ENCODE measurements around the gene ZNF639.
"Not testable (repeated sequence)": the region's sequence is repeated elsewhere in the genome, so short reads cannot be mapped to it uniquely, and the experiment has no call there.

ZNF639 gene, protein sequence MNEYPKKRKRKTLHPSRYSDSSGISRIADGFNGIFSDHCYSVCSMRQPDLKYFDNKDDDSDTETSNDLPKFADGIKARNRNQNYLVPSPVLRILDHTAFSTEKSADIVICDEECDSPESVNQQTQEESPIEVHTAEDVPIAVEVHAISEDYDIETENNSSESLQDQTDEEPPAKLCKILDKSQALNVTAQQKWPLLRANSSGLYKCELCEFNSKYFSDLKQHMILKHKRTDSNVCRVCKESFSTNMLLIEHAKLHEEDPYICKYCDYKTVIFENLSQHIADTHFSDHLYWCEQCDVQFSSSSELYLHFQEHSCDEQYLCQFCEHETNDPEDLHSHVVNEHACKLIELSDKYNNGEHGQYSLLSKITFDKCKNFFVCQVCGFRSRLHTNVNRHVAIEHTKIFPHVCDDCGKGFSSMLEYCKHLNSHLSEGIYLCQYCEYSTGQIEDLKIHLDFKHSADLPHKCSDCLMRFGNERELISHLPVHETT

DNA sequence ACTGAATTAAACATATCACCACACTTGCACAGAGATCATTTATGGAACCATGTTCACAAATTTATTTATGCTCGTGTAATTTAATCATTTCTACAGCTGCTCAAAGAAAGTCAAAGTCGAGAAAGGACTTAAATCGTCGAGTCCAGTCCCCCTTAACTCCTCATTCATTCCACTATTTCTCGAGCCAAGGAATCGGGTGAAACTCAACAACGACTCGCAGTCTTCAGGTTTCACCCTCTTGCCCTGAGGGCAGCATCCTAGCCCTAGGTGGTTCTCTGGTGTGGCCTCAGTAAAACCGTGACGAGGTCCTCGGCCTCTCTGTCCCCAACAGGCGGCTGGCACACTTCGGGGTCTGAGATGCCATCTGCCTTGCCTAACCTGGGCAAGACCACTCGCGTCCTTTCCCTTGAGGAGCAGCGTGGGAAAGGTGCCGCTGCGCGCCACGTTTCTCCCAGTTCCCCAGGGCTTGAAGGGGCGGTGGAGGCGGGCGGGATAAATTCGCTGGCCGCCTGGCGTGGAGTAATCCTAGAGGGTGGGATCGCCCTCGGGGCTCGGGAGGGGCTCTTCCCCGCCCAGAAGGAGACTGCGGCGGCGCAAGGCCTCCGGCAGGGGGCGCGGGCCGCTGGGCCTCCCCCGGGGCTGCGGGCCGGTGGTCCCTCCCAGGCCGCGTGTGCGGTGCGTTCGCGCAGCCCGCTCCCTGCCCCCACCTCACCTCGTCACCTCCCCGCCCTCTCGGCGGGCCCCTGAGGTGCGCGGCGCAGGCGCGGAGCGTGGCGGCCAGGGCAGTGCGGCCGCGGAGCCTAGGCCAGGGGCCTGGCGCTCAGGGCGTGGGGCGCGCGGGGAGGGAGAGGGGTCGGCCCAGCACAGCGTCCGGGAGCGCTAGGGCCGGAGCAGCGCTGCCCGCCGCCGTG lies at the start of gene ZNF639:
Gene ZNF639, plus strand, starts transcription at position 746 of the 911 bp plus-strand sequence. CDS start 5,263 bp downstream, outside the sequence.
- peak; percentile 68 to 76 for DNase-seq

DNA sequence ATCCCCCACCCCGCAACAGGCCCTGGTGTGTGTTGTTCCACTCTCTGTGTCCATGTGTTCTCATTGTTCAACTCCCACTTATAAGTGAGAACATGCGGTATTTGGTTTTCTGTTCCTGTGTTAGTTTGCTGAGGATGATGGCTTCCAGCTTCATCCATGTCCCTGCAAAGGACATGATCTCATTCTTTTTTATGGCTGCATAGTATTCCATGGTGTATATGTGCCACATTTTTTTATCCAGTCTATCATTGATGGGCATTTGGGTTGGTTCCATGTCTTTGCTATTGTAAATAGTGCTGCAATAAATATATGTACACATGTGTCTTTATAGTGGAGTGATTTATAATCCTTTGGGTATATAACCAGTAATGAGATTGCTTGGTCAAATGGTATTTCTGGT lies 48.4 kb upstream of the ZNF639 start:
- DNase-seq: not testable (repeated sequence)

DNA sequence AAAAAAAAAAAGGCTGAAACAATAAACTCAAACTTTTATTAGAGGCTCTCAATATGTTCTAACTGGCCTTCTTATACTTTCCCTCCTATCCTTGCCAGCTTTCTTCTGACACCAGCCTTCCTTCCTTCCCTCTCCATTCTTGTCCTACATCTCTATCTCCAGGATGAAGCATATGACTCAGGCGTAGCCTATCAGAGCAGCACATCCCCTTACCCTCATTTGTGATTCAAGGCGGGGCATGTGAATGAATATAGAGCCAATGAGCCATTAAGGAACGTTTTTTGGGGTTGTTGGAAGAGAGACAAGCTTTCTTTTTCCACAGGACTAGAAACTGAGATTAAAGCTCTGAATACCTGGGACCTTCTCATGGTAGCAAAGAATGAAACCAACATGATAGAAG lies 46.8 kb upstream of the ZNF639 start:
- DNase-seq: no peak

DNA sequence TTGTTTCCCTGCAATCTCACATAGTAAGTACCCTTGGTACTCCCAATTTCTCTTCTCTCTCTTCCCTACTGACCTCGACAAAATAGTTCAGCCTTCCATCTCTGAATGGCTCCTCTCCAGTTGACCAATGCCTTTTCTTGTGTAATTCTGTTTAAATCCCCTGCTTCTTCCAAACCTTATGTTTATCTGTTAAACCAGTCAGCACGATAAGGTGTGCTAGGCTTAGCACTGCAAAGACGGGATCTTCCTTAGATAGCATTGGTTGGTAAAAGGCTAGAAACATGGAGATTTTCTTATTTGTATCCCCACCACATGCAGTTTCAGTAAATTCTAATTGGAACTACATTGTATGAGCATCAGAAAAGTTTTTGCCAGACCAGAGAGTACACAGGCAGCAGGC lies 46.1 kb upstream of the ZNF639 start:
- DNase-seq: no peak

DNA sequence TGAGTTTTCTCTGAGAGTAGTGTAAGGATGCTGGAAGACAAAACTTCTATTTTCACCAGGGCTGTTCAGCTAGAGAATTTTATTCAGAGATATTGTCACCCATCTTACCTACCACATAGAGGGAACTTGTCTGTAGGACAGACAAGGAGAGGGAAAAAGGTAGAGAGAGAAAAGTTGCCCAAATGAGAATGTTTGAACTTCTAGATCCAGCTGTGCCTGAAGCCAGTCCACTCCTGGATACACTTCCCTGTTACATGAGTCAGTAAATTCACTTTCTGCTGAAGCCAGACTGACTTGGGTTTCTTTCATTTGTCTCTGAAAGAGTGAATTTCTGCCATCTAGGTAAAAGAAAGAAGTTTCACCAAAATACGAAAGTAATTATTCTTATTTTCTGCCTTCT lies 44.7 kb upstream of the ZNF639 start:
- no peak for DNase-seq

DNA sequence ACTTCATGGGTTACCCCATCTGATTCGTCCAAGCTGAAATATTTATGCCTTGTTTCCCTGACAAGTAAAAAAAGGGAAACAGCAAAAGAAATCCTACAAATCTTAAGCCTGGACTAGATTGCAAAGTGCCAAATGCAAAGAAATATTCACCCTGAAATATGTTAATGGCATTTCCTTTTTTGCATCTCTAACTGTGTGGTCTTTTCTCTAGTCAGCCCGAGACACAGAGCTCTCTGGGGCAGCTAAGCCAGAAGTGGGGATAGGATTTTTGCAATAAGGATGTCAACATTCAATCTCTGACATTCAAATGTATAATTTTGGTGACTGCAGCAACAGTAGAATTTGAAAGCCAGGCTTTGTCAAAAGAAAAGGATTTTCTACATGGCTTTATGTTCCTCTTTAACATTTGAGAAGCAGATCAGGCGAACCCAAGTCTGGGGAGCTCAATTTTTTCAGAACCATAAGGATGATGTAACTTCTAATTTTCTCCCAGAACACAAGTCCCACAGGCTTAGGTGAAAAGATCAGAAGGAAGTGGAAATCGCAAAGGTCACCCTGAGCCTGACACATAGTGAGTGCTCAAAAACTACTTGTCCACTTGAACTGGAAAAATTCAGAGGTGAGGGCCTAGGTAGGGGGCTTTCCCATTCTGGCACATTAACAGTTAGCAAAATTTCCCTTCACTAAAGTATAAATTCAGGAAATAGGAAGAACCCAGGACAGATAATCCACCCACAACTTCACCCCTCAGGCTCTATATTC lies 43.7 kb upstream of the ZNF639 start:
- no peak for DNase-seq

DNA sequence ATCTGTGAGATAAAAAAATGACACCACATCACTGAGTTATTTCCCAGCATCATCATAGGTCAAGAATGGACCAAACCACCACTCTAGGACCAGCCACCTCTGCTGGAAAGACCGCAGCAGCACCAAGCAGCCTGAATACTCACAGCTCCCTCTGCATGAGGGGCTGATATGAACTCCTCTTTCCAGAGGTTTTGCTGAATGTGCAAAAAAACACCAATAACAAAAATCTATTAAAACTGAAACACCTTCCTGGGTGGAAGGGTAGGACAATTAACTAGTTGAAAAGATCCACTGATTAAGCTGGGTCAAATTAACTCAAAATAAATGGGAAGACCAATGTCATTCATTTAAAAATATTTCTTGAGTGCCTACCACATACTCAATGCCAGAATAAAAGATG lies 43.0 kb upstream of the ZNF639 start:
- no peak for DNase-seq

DNA sequence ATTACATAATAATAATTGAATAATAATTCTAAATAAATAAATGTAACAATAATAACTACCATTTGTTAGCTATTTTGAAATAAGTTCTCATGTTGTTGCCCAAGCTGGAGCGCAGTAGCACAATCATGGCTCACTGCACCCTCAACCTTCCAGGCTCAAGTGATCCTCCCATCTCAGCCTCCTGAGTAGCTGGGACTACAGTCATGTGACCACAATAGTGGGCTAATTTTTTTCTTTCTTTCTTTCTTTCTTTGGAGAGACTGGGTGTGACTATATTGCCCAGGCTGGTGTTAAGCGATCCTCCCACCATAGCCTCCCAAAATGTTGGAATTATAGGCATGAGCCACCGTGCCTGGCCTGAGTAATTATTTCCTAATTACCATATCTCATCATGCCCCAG lies 41.0 kb upstream of the ZNF639 start:
- DNase-seq: no peak

DNA sequence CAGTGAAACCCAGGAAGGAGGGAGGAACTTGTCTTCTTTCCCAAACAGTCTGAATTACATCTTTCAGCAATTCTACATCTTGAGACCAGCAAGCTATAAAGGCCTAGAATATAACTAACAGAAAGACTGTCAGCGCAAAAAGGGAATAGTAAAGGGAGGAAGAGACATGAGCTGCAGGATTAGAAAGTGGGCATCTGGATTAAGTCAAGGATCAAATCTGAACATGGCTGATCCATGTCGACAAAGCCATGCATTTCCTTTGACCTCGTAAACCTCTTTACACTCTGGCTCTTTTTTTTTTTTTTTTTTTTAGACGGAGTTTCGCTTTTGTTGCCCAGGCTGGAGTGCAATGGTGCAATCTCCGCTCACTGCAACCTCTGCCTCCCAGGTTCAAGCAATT lies 36.5 kb upstream of the ZNF639 start:
- DNase-seq: no peak

DNA sequence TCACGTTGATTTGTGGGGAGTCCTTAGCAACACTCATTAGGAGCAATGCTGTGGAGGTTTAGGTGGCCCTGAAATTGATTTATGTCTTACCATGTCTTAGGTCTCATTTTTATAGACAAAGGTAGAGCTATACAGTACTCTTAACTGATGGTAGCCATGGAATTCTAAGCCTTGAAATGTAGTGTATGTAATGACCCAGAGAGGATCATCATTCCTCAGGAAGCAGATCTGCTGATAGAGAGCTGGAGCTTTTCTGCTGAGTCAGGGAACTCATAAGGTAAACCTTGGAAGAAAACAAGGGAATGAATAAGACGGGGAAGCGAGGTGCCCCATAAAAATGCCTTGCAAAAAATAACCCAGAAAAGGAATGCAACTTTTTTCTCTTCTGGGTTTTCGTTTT lies 34.0 kb upstream of the ZNF639 start:
- DNase-seq: no peak

DNA sequence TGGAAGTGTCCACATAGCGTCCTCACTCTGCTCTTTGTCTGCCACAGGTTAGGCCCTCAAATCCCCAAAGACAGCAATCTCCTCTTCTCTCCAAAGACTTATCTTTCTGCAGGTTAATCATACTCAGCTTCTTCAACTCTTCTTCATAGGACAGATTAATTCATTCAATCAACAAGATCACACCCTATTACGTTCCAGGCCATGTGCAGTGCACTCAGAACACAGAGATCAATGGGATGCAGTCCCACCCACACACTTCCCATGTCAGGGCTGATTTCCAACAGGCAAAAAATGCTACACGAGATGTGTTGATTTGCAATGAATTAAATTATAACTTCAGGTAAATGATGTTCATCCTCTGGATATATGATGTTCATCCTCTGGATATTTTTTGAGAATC lies 33.5 kb upstream of the ZNF639 start:
- DNase-seq: no peak

DNA sequence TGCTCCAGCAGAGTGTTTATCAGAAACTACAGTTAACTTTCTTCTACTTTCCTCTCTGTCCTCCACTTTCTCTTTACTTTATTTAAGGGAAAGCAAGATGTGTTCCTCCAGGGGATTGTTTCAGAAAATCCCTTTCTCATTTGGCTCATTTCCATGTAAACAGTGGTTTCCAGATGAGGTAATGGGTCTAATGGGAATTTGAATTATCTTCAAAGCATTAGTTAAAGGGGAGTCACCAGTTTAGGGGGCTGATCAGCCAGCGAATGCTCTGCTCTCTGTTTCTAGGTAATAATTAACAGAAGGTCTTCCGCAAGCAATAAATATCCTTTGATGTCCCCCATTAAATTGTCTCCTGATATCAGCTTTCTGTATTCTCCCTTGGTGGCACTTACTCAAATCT lies 30.4 kb upstream of the ZNF639 start:
- DNase-seq: no peak

DNA sequence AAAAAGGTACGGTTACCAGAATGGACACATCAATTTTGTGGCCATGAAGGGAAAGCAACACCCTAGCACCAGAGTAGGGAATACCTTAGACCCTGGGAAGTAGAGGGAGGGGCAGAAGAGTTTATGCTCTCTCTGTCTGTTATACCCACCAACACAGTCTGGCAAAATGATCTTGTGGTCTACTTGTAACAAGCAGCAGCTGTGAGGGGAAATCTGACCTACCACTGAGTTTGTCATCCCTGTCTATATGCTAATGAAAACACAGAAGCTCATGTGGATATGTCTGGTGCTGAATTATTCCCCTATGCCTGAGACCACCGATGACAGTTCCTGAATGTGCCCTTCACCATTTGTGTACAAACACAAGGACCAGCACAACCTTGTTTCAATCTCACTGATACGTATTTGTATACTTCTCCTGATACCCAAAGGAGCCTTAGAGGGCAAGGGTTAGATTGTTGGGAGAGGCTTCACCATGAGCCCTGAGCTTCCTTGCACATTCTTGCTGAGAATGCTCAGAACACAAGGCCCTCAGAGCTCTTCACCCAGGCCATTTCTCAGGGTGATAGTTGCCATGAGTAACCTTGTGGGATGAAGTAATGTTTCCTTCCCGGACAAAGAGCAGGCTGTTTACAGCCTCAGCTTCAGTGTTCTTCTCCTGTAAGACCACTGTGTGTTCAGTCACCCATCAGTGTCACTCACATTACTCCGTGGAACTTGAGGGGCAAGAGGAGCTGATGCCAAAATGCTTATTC lies 24.7 kb upstream of the ZNF639 start:
- DNase-seq: no peak

DNA sequence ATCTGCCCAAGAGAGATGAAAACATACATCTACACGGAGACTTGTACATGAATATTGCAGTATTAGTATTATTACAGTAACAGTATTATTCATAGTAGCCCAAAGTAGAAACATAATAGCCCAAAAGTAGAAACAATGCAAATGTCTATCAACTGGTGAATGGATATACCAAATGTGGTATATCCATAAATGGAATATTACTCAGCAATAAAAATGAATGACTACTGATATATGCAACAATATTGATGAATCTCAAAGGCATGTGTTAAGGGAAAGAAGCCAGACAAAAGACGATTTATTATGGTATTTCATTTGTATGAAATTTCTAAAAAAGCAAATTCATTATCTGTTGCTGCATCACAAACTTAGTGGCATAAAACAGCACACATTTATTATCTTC lies 23.5 kb upstream of the ZNF639 start:
- DNase-seq: no peak

DNA sequence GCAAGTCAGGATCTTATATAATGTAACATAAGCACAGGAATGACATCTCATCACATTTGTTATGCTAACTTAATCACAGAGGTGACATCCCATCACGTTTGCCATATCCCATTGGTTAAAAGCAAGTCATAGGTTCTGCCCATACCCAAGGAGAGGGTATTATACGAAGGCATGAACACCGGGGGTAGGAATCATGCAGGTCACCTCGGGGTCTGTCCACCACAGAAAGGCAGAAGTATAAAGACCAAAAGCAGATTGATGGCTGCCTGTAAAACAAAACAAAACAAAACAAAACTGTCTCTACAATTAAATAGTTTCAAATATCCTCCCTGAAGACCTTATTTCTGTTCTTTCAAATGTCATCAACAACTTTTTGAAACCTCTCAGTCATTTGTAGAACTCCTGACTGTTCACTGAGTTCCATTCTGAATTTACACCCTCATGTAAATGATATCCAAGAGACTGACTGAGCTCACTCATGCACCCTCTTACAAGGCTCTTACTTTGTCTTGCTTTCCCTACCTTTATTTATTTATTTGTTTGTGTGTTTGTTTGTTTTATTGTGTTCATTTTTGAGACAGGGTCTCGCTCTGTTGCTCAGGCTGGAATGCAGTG lies 22.7 kb upstream of the ZNF639 start:
- DNase-seq: no peak

DNA sequence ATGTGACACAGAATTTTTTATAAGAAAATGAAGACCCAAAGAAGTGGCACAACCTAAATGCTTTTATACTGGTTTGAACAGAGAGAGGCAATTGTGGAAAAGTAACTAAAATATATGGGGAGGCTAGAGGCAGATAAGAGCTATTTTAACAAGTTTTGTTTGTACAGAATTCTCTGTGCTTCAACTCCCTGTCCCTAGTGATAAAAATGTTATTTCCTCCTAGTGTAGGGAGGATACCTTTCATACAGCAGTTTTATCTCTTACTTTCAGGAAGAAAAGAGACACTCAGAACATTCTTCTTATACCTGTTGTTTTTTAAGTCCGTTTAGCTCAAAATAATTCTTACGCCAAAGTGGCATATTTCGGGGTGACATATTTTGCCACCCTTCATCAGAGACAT lies 21.2 kb upstream of the ZNF639 start:
- DNase-seq: no peak

DNA sequence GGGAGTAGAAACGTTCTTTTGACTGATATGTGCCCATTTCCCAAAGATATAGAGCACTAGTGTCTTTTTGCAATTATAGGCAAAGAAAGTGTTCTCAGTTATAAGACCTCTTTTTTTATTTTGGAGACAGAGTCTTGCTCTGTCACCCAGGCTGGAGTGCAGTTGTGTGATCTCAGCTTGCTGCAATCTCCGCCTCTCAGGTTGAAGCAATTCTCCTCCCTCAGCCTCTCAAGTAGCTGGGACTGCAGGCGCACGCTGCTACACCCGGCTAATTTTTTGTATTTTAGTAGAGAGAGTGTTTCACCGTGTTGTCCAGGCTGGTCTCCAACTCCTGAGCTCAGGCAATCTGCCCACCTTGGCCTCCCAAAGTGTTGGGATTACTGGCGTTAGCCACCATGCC lies 20.7 kb upstream of the ZNF639 start:
- no peak for DNase-seq

DNA sequence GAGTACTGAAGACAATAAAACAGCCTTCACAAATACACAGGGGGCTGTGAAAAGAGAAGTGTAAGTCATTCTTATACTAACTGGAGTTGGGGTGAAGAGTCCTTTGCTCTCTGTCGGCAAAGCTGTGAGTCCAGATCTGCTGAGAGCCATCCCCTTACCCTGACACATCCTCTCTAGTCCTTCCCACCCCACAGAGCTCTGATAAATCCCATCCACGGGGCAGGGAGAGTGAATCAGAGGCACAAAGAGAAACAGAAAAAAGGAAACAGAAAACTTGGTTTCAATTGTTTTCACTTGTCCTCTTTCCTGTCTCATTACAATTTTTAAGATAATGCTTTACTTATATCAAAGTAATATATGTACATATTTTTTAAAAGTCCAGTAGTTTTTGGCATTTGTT lies 18.2 kb upstream of the ZNF639 start:
- no peak for DNase-seq

DNA sequence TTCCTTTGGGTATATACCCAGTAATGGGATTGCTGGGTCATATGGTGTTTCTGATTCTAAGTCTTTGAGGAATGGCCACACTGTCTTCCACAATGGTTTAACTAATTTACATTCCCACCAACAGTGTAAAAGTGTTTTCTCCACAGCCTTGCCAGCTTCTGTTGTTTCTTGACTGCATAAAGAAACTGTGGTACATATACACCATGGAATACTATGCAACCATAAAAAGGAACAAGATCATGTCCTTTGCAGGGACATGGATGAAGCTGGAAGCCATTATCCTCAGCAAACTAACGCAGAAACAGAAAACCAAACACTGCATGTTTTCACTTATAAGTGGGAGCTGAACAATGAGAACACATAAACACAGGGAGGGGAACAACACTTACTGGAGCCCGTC lies 15.5 kb upstream of the ZNF639 start:
- not testable (repeated sequence) for DNase-seq

DNA sequence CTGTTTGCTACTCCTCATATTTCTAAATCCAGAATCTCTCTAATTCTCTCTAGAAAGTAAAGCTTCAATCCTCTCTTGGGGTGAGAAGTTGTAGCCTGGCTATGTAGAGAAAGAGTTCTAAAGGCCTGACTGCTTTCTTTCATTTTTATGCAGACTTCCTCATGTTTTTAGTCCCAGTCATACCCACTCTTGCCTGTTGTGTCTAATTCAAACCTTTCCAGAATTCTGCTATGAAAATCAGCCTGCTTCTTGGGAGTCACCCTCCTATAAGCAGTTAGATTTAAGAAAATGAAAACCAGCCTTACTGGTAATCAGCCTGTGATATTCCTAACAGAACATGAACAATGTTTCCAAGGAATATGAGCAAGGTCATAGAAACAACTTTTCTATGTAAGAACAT lies 14.8 kb upstream of the ZNF639 start:
- DNase-seq: no peak

DNA sequence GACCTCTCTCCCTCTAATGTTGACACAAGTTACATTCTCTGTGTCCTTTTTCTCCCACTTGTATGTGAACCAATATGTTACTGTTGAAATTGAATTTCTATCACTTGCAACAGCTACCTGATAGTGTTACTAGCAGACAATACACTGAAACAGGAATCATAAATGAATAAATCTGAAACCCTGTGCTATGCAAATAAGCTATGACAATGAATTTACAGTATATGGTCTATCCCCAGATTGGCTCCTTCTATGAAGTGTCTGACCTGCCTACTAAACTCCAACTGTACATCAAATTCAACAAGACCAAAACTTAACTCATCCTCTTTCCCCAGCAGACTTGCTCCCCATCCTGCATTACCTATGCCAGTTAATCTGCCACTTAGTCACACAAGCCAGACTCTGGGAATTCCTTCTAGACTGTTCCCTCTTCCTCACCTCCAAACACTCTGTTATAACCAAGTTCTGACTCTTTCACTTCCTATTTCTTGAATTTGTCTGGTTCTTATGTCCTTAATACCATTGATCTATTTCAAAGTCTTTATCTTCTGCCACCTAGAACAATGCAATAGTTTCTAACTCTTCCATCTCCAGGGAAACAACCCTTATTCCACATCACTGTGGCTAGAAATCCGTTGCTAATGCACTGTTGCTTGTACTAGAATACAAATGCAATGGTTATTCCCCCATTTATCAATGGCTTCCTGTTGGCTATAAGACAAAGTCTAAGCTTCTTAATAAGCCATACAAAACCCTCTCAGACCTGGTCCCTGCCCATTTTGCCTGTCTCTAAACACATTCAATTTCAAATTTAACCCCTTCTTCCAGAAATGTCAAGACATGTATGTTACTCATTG lies 13.4 kb upstream of the ZNF639 start:
- no peak for DNase-seq

Measured in inflammatory macrophage treated with lipopolysaccharide for 1 hour (primary cell).